HG02840 (cell line): ENCODE measurements around the gene HOXD13.

Source experiments
- ATAC-seq: cut with Tn5 transposase; IDR thresholded peaks from one replicate; pipeline ENCODE4 v1.9.1; 2021; ENCODE audit warnings: mild to moderate bottlenecking, moderate library complexity, moderate number of reproducible peaks; ENCODE audit not compliant: unreplicated experiment, low FRiP score

Gene HOXD13

DNA sequence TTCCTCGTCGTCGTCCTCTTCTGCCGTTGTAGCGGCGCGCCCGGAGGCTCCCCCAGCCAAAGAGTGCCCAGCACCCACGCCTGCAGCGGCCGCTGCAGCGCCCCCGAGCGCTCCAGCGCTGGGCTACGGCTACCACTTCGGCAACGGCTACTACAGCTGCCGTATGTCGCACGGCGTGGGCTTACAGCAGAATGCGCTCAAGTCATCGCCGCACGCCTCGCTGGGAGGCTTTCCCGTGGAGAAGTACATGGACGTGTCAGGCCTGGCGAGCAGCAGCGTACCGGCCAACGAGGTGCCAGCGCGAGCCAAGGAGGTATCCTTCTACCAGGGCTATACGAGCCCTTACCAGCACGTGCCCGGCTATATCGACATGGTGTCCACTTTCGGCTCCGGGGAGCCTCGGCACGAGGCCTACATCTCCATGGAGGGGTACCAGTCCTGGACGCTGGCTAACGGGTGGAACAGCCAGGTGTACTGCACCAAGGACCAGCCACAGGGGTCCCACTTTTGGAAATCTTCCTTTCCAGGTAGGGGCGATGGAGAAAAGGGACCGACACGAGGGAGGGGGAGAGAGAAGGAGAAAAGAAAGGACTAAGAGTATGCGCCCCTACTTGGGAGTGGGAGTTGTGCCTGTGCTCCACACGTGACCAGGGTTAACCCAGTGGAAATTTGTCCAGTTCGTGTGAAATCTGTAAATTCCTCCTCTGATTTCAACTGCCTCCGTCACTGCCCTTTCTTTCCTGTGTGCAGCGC lies 800 bp downstream of the HOXD13 start:
- ATAC-seq = no peak

GRCh38 chr2:176093898-176094249 lies 1.4 kb downstream of the HOXD13 start:
- no peak for ATAC-seq

- ATAC-seq = no peak
Measured at GRCh38 chr2:176094349-176094748, 1.8 kb downstream of the HOXD13 start.

DNA sequence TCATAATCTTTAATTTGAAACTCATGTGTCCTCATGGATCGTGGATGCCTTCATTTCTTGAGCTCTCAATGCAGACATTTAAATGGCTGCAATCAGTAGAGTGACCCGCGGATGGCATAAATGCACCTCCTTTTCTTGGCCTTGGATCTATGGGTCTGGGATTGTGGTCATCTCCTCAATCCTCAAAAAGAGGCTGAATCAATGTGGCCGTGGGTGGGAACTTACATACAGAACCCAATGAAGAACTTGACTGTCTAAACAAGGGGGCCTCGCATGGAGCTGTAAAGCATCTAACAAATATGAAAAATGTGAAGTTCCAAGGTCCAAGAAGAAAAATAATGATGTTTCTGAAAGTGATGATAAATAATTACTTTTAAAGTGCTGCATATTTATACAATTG lies 2.9 kb downstream of the HOXD13 start:
- no peak for ATAC-seq

GRCh38 chr2:176096243-176096985 lies 3.9 kb downstream of the HOXD13 start:
- no peak for ATAC-seq

DNA sequence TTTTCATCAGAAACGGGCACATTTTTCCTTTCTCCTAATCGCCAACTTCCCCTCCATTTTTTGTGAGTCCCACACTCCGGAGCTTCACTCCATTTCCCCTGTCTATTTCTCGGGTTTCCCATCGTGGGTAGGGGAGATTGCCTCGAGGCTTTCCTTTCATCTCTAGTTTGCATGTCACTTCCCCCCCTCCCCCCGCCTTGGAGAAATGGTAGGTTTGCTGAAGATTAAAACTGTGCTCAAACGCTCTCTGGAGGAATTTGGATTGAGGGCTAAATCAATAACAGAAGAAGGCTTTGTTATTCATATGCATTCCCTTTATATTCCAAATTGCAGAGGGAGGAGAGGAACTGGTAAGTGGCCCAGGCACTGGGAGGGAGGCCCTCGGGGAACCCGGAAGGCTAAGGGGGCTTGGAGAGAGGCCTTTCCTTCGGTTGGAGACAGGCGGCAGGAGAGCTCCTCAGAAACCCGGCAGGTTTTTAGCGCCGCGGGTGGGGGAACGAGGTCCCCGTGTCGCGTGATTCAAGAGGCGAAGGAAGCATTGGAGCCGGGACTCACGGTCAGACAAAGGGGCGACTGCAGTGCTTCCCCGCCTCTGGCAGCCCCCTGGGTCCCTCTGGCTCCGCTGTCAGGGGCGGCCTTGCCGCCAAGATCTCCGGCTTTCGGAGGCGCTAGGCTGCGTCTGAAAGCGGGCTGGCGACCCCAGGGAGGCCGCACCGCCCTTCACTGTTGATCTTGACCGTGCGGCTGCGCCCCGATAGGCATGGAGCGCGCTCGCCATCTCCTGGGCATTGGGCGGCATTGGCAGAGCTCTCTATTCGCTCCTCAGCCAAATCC lies 4.7 kb downstream of the HOXD13 start:
- no peak for ATAC-seq

DNA sequence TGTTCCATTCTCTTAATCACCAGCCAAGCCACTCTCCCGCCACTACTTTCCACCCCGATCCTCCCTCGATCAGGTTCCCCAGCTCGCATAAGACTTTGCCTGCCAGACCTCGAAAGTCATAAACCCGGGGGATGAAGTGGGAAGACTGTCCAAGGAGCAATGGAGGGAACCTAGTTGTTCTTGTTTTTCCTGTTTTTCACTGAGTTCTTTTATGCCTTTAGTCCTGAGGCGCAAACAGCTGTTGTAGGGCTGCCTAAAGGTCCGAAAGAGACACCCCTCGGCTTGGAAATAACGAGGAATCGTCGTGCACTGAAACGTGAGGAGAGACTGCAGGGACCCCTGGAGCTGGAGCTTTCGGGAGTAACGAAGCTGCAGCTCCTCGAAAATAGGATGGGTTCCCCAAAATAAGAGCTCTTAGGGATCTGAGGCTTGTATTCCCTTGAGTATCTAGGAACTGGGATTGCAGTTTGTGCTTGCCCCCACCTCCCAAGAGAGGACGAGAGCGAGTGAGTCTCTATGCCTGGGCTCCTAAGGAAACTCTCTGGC lies 5.4 kb downstream of the HOXD13 start:
- ATAC-seq = no peak

- no peak for ATAC-seq
Measured at GRCh38 chr2:176098366-176099158, 6.0 kb downstream of the HOXD13 start.

DNA sequence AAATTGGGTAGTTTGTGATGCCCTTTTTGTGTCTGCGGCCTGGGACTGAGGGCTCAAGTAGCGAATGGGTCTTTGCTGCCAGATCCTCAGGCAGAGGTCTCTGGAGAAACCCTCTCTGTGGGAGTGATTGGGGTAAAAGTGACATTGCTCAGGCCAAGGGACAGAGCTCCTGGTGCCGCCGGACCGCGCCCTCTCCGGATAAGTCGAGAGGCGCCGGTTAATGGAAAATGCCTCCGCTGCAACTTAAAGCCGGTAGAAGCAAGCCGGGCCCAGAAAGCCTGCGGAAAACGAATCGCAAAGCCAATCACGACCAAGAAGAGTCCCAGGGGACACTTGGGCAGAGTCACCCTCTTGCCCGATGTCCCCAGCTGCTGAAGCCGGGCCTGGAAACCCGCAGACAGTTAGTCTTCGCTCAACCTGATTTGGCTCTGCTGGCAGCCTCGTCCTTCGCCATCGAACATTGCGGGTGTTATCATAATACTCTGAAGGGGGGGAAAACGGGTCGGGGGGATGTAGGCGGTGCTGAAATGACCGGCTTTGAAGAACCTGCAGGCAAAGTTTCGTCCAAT lies 6.7 kb downstream of the HOXD13 start:
- ATAC-seq = no peak

- no peak for ATAC-seq
Measured at GRCh38 chr2:176099728-176100546, 7.4 kb downstream of the HOXD13 start, which contains the start of gene HOXD12. Gene HOXD12 (plus strand): TSS chr2:176099795. CDS start chr2:176099802, 7 bp downstream.

- ATAC-seq = no peak
Measured at GRCh38 chr2:176100547-176101140, 8.1 kb downstream of the HOXD13 start.

GRCh38 chr2:176101216-176101830 lies 8.8 kb downstream of the HOXD13 start:
- ATAC-seq = no peak

- no peak for ATAC-seq
Measured at GRCh38 chr2:176101842-176102241, 9.3 kb downstream of the HOXD13 start.

- ATAC-seq = no peak
Measured at GRCh38 chr2:176102309-176102866, 9.9 kb downstream of the HOXD13 start.

GRCh38 chr2:176103194-176103593 lies 10.7 kb downstream of the HOXD13 start:
- ATAC-seq = no peak

GRCh38 chr2:176103742-176104315 lies 11.3 kb downstream of the HOXD13 start:
- no peak for ATAC-seq

- ATAC-seq = no peak
Measured at GRCh38 chr2:176104316-176105077, 12.0 kb downstream of the HOXD13 start.
